Measurements from ENCODE around the gene PDGFRB. TPM values are rescaled to one million over a fixed set of nuclear protein-coding genes. Genes with fewer than 3 reads are reported as not detected.

Gene PDGFRB
- polyA plus RNA-seq, 3 donors, result 0.04 to 0.99 (median 0.20) TPM

- Histone ChIP-seq H4K20me1 (ENCODE audit: insufficient read depth, low read length) (no peaks in the 10 kb centered on the region), H3K9ac (ENCODE audit: insufficient read depth, low read length, poor library complexity, severe bottlenecking) (no peak overlapping the region), H2AFZ (ENCODE audit: insufficient read depth, low read depth, low read length, poor library complexity, severe bottlenecking) (no peak overlapping the region), H3K4me1 (ENCODE audit: control insufficient read depth in 1 of 2, insufficient read depth in 2 of 2, low read length in 2 of 2) (peaks cover 43 to 48% of the 10 kb centered on the region in 2 donors), H3K27me3 (ENCODE audit: control insufficient read depth in 2 of 2, insufficient read depth in 2 of 2, low read length in 2 of 2) (no peaks in the 10 kb centered on the region), H3K9me3 (replicated peaks in 1 of 2; ENCODE audit: control insufficient read depth in 1 of 2, insufficient read depth in 1 of 2, low read length in 2 of 2) (no peaks in the 10 kb centered on the region), H3K4me2 (replicated peaks; ENCODE audit: extremely low read depth, low read length, poor library complexity, severe bottlenecking) (no peak overlapping the region), H3K27ac (ENCODE audit: low read depth in 1 of 2, low read length in 2 of 2) (no peak overlapping the region), H3K36me3 (replicated peaks in 1 of 2; ENCODE audit: control insufficient read depth in 1 of 2, insufficient read depth in 2 of 2, low read length in 2 of 2) (no peaks in the 10 kb centered on the region), H3K4me3 (replicated peaks in 1 of 3; ENCODE audit: low read depth in 2 of 3, low read length in 3 of 3) (no peak overlapping the region), H3K79me2 (ENCODE audit: insufficient read depth, low read length) (no peaks in the 10 kb centered on the region)
- intact Hi-C loops (cut with micrococcal nuclease), result no loop called here
- H3K4me1 Mint-ChIP-seq, result peaks cover 47% of the 10 kb centered on the region
- H3K9me3 Mint-ChIP-seq, result no peaks in the 10 kb centered on the region
- TF ChIP-seq, protein P1, sequence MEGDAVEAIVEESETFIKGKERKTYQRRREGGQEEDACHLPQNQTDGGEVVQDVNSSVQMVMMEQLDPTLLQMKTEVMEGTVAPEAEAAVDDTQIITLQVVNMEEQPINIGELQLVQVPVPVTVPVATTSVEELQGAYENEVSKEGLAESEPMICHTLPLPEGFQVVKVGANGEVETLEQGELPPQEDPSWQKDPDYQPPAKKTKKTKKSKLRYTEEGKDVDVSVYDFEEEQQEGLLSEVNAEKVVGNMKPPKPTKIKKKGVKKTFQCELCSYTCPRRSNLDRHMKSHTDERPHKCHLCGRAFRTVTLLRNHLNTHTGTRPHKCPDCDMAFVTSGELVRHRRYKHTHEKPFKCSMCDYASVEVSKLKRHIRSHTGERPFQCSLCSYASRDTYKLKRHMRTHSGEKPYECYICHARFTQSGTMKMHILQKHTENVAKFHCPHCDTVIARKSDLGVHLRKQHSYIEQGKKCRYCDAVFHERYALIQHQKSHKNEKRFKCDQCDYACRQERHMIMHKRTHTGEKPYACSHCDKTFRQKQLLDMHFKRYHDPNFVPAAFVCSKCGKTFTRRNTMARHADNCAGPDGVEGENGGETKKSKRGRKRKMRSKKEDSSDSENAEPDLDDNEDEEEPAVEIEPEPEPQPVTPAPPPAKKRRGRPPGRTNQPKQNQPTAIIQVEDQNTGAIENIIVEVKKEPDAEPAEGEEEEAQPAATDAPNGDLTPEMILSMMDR (IDR thresholded peaks at IDR 0.05), result no peak
- no peak overlapping the region for H3K27ac Mint-ChIP-seq
- H3K4me3 Mint-ChIP-seq, result no peak overlapping the region
- DNase-seq, result peak in 1 of 3 donors; percentile 64
- WGBS (ENCODE audit: insufficient coverage), result 91% methylated on average over 4 of the region's 7 CpGs
- H3K27me3 Mint-ChIP-seq (ENCODE audit: low read depth in 3 of 3), result peaks cover 0 to 4% (median 1%) of the 10 kb centered on the region in 3 donors
- H3K36me3 Mint-ChIP-seq, result no peaks in the 10 kb centered on the region
Observed at GRCh38 chr5:150105928-150106615, 49.6 kb downstream of the PDGFRB start.

DNA sequence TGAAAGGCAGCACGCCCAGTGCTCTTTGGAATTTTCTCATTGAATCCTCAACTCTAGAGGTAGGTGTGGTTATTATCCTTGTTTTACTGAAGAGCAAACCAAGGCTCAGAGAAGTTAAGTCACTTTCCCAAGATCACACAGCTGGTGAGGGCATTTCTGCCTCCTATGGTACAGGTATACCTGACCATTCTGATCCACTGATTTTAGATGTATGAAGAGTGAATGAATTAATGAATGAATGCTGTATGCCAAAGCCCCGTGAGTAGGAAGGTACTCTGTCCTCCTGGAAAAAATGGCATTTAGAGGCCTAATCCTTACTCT, 51.1 kb downstream of the PDGFRB start:
- H3K9me3 ChIP-seq (replicated peaks in 1 of 2; ENCODE audit: control insufficient read depth in 1 of 2, insufficient read depth in 1 of 2, low read length in 2 of 2), result no peaks in the 10 kb centered on the region
- no peaks in the 10 kb centered on the region for H3K36me3 Mint-ChIP-seq
- H3K27me3 Mint-ChIP-seq (ENCODE audit: low read depth in 3 of 3), result peaks cover 0 to 5% (median 4%) of the 10 kb centered on the region in 3 donors
- H3K4me1 ChIP-seq (ENCODE audit: control insufficient read depth in 1 of 2, insufficient read depth in 2 of 2, low read length in 2 of 2), result peaks cover 43 to 48% of the 10 kb centered on the region in 2 donors
- no peak overlapping the region for H3K27ac Mint-ChIP-seq
- no peaks in the 10 kb centered on the region for H3K9me3 Mint-ChIP-seq
- H3K27me3 ChIP-seq (ENCODE audit: control insufficient read depth in 2 of 2, insufficient read depth in 2 of 2, low read length in 2 of 2), result no peaks in the 10 kb centered on the region
- H3K4me2 ChIP-seq (replicated peaks; ENCODE audit: extremely low read depth, low read length, poor library complexity, severe bottlenecking), result no peak overlapping the region
- H2AFZ ChIP-seq (ENCODE audit: insufficient read depth, low read depth, low read length, poor library complexity, severe bottlenecking), result no peak overlapping the region
- H4K20me1 ChIP-seq (ENCODE audit: insufficient read depth, low read length), result no peaks in the 10 kb centered on the region
- TF ChIP-seq, protein P1 (IDR thresholded peaks at IDR 0.05), result no peak
- H3K27ac ChIP-seq (ENCODE audit: low read depth in 1 of 2, low read length in 2 of 2), result no peak overlapping the region
- H3K9ac ChIP-seq (ENCODE audit: insufficient read depth, low read length, poor library complexity, severe bottlenecking), result no peak overlapping the region
- peaks cover 47% of the 10 kb centered on the region for H3K4me1 Mint-ChIP-seq
- 100% methylated on average over 1 of the region's 2 CpGs for WGBS (ENCODE audit: insufficient coverage)
- no peaks in the 10 kb centered on the region for H3K79me2 ChIP-seq (ENCODE audit: insufficient read depth, low read length)
- intact Hi-C loops (cut with micrococcal nuclease), result no loop called here
- no peaks in the 10 kb centered on the region for H3K36me3 ChIP-seq (replicated peaks in 1 of 2; ENCODE audit: control insufficient read depth in 1 of 2, insufficient read depth in 2 of 2, low read length in 2 of 2)
- H3K4me3 Mint-ChIP-seq, result no peak overlapping the region
- H3K4me3 ChIP-seq (replicated peaks in 1 of 3; ENCODE audit: low read depth in 2 of 3, low read length in 3 of 3), result no peak overlapping the region
- no peak for DNase-seq
